NAMALWA (cell line): ENCODE measurements around the gene DNAH14.
"Not testable (repeated sequence)": the region's sequence is repeated elsewhere in the genome, so short reads cannot be mapped to it uniquely, and the experiment has no call there.

Experiments
- DNase-seq: peaks from one replicate; pipeline ENCODE4 v3.0.0-alpha.2; 2015; ENCODE audit warnings: low spot score

DNAH14 gene

GRCh38 chr1:224929335-224930237, at the start of gene DNAH14:
DNAH14 (plus strand) TSS chr1:224929675; CDS start chr1:224952703, 23,028 bp downstream.
- DNase-seq = no peak

- DNase-seq = no peak
Measured at GRCh38 chr1:224880593-224881307, 48.7 kb upstream of the DNAH14 start.

GRCh38 chr1:224881308-224881692, 48.2 kb upstream of the DNAH14 start:
- DNase-seq = not testable (repeated sequence)

- DNase-seq = no peak
Measured at GRCh38 chr1:224881762-224882211, 47.7 kb upstream of the DNAH14 start.

GRCh38 chr1:224882264-224882663, 47.2 kb upstream of the DNAH14 start:
- no peak for DNase-seq

- no peak for DNase-seq
Measured at GRCh38 chr1:224883091-224883490, 46.4 kb upstream of the DNAH14 start.

GRCh38 chr1:224884361-224884801, 45.1 kb upstream of the DNAH14 start:
- no peak for DNase-seq

GRCh38 chr1:224885376-224885775, 44.1 kb upstream of the DNAH14 start:
- not testable (repeated sequence) for DNase-seq

- DNase-seq = peak; percentile 15
Measured at GRCh38 chr1:224894915-224895314, 34.6 kb upstream of the DNAH14 start.

- DNase-seq = no peak
Measured at GRCh38 chr1:224896130-224896781, 33.2 kb upstream of the DNAH14 start.

GRCh38 chr1:224897529-224898327, 31.7 kb upstream of the DNAH14 start:
- no peak for DNase-seq

- no peak for DNase-seq
Measured at GRCh38 chr1:224898937-224899336, 30.5 kb upstream of the DNAH14 start.

- no peak for DNase-seq
Measured at GRCh38 chr1:224900062-224900630, 29.3 kb upstream of the DNAH14 start.

GRCh38 chr1:224901087-224901810, 28.2 kb upstream of the DNAH14 start:
- DNase-seq = no peak

GRCh38 chr1:224903955-224904354, 25.5 kb upstream of the DNAH14 start:
- no peak for DNase-seq

- DNase-seq = no peak
Measured at GRCh38 chr1:224906340-224906739, 23.1 kb upstream of the DNAH14 start.

GRCh38 chr1:224911217-224911616, 18.3 kb upstream of the DNAH14 start:
- DNase-seq = no peak

- no peak for DNase-seq
Measured at GRCh38 chr1:224914292-224914900, 15.1 kb upstream of the DNAH14 start.

- DNase-seq = no peak
Measured at GRCh38 chr1:224919508-224919907, 10.0 kb upstream of the DNAH14 start.

- no peak for DNase-seq
Measured at GRCh38 chr1:224920930-224921329, 8.5 kb upstream of the DNAH14 start.
